Adrenal gland (tissue), 12 donors: ENCODE results near the gene SPTBN1. TPM values are rescaled to one million over a fixed set of nuclear protein-coding genes. Genes with fewer than 3 reads are reported as not detected.

Source experiments
- DNase-seq, 7 donors: peaks; one replicate each; pipeline ENCODE4 v3.0.0-alpha.2; 2019 to 2020
- H3K27ac ChIP-seq, 5 donors: fragments of 200-600 bp; sonication (generic) in 4 of 5; 1 replicate in 3 of 5; 2 replicates in 2 of 5; pipeline versions ENCODE4 v1.5.1 to v1.8.0; 2016 to 2020; ENCODE audit warnings: mild to moderate bottlenecking in 1 of 5
- H3K27me3 ChIP-seq: fragments of 200-600 bp; 2 replicates; pipeline ENCODE4 v1.8.0; 2021
- H3K36me3 ChIP-seq, 2 donors: fragments of 200-600 bp; replicated peaks in 1 of 2; 1 replicate in 1 of 2; 2 replicates in 1 of 2; pipeline versions ENCODE4 v1.5.1 to v1.8.0; 2018 to 2022
- H3K4me1 ChIP-seq, 2 donors: fragments of 200-600 bp; replicated peaks in 1 of 2; 1 replicate in 1 of 2; 2 replicates in 1 of 2; pipeline versions ENCODE4 v1.5.1 to v1.8.0; 2018 to 2021
- H3K4me3 ChIP-seq, 4 donors: fragments of 200-600 bp; sonication (generic) in 3 of 4; one replicate each; pipeline ENCODE4 v1.5.1; 2016 to 2018
- H3K9me3 ChIP-seq, 3 donors: fragments of 200-600 bp; sonication (generic) in 1 of 3; replicated peaks in 1 of 3; 1 replicate in 2 of 3; 2 replicates in 1 of 3; pipeline versions ENCODE4 v1.5.1 to v1.8.0; 2016 to 2021
- CTCF ChIP-seq, 6 experiments: fragments of 450-650 bp in 4 of 6; fragments of 200-600 bp in 2 of 6; sonication (generic) in 1 of 6; IDR thresholded peaks; 1 replicate in 5 of 6; 2 replicates in 1 of 6; pipeline versions ENCODE4 v1.5.1 to v1.8.0; 2016 to 2021; ENCODE audit warnings: antibody characterized with exemption in 6 of 6, mild to moderate bottlenecking in 2 of 6, moderate library complexity in 1 of 6
- POLR2A ChIP-seq, 2 donors: fragments of 450-650 bp; IDR thresholded peaks; one replicate each; pipeline ENCODE4 v1.6.1; 2017; ENCODE audit warnings: antibody characterized with exemption in 2 of 2, mild to moderate bottlenecking in 2 of 2, moderate library complexity in 1 of 2
- WGBS, 4 donors: extraction: QIAGEN DNeasy Blood & Tissue Kit in 2 of 4; methylation state at CpG; one replicate each; pipeline versions ENCODE4 v1.1.5 to v1.1.7; 2013 to 2017; 5-methylcytosine and 5-hydroxymethylcytosine counted together
- intact Hi-C, 2 donors: fragments of 100-400 bp; cut with DNase I; formaldehyde crosslinking; loops; one replicate each; pipeline versions ENCODE4 v1.14.1 to v1.15.0; 2022 to 2023
- polyA plus RNA-seq, 3 donors: library from polyadenylated mRNA; stranded (reverse); fragments of 200-250 nt in 2 of 3; fragments of 350-450 nt in 1 of 3; fragmentation: Illumina TruSeq in 1 of 3; extraction: RNeasy Lipid Tissue Mini Kit (QIAGEN cat#74804) in 1 of 3; gene quantifications; one replicate each; pipeline ENCODE4 v1.2.3, GENCODE V29; 2013 to 2014
- total RNA-seq, 9 donors: library from RNA; depleted of rRNA in 4 of 9; stranded (reverse); fragments of >200 nt in 4 of 9; fragments of 120-200 nt in 1 of 9; fragmentation: NEBNext Ultra II Directional in 1 of 9; extraction: Animal tissue kit (Norgen Biotek cat#: 25700) in 1 of 9; gene quantifications; one replicate each; pipeline versions ENCODE4 v1.1.0 to v1.2.4, GENCODE V29; 2013 to 2023
- donor health status: healthy with polysubstance abuse.
- donor health status: Bipolar disorder and iron deficiency.
- donor health status: DM: yes; HTN: yes; CAD: no.
- donor health status: DM: no; HTN: no; CAD: no.
- donor health status: DM: no; HTN: no; CAD: no.
- donor health status: DM: yes; HTN: yes; CAD: no.

The SPTBN1 gene
- total and polyA plus RNA-seq, 12 donors = 72.9 to 653 (median 493) TPM

- 66 to 77% (median 73%) methylated on average over 2 of the region's 2 CpGs for WGBS, 4 donors
- Histone ChIP-seq H3K9me3 (no peaks in the 10 kb centered on the region), H3K27me3 (no peaks in the 10 kb centered on the region), H3K36me3 (no peaks in the 10 kb centered on the region), H3K4me3 (no peak overlapping the region), H3K27ac (no peak overlapping the region), H3K4me1 (peaks cover 0 to 4% of the 10 kb centered on the region in 2 donors)
- intact Hi-C loops = loop anchor here in 1 of 2 donors (10.0 kb wide), 1 partner anchor 90 kb away; no protein-coding TSS in a partner anchor
- TF ChIP-seq POLR2A (IDR thresholded peaks at IDR 0.05) (no peak), CTCF (IDR thresholded peaks at IDR 0.05) (no peak)
- no peak for DNase-seq
Observed at GRCh38 chr2:54434711-54435110, 21.4 kb upstream of the SPTBN1 start.

GRCh38 chr2:54435325-54436226, 20.6 kb upstream of the SPTBN1 start:
- Histone ChIP-seq H3K4me3 (no peak overlapping the region), H3K9me3 (no peaks in the 10 kb centered on the region), H3K27me3 (no peaks in the 10 kb centered on the region), H3K4me1 (peaks cover 0 to 4% of the 10 kb centered on the region in 2 donors), H3K27ac (no peak overlapping the region), H3K36me3 (no peaks in the 10 kb centered on the region)
- TF ChIP-seq CTCF (IDR thresholded peaks at IDR 0.05) (no peak), POLR2A (IDR thresholded peaks at IDR 0.05) (no peak)
- intact Hi-C loops = loop anchor here in 1 of 2 donors (10.0 kb wide), 1 partner anchor 91 kb away; no protein-coding TSS in a partner anchor
- 72 to 78% (median 72%) methylated on average over 8 of the region's 8 CpGs for WGBS, 4 donors
- no peak for DNase-seq

- no peak for DNase-seq
- Histone ChIP-seq H3K27ac (no peak overlapping the region), H3K4me3 (no peak overlapping the region), H3K4me1 (peaks cover 0 to 4% of the 10 kb centered on the region in 2 donors), H3K36me3 (no peaks in the 10 kb centered on the region), H3K9me3 (no peaks in the 10 kb centered on the region), H3K27me3 (no peaks in the 10 kb centered on the region)
- no peak for TF ChIP-seq CTCF (IDR thresholded peaks at IDR 0.05)
- TF ChIP-seq POLR2A (IDR thresholded peaks at IDR 0.05) = no peak
- intact Hi-C loops = loop anchor here in 1 of 2 donors (10.0 kb wide), 1 partner anchor 93 kb away; no protein-coding TSS in a partner anchor
Observed at GRCh38 chr2:54437588-54437987, 18.5 kb upstream of the SPTBN1 start.

- Histone ChIP-seq H3K27ac (peak overlapping the region in 2 of 5 donors; percentile 37 to 63), H3K9me3 (no peaks in the 10 kb centered on the region), H3K4me3 (no peak overlapping the region), H3K4me1 (peaks cover 0 to 4% of the 10 kb centered on the region in 2 donors), H3K36me3 (no peaks in the 10 kb centered on the region), H3K27me3 (no peaks in the 10 kb centered on the region)
- peak in 6 of 7 donors; percentile 28 to 81 (median 47) for DNase-seq
- TF ChIP-seq POLR2A (IDR thresholded peaks at IDR 0.05) (no peak), CTCF (IDR thresholded peaks at IDR 0.05) (no peak)
- intact Hi-C loops = loop anchor here in 1 of 2 donors (10.0 kb wide), 1 partner anchor 93 kb away; no protein-coding TSS in a partner anchor
- 45 to 64% (median 51%) methylated on average over 6 to 7 of the region's 7 CpGs for WGBS, 4 donors
Observed at GRCh38 chr2:54438271-54438670, 17.9 kb upstream of the SPTBN1 start.
